HepG2 (cell line): ENCODE measurements around the gene PLCB4. TPM values are rescaled to one million over a fixed set of nuclear protein-coding genes. Genes with fewer than 3 reads are reported as not detected.

Experiments
- ARHGAP35 ChIP-seq: sonication (generic); formaldehyde crosslinking; IDR thresholded peaks from 2 replicates; pipeline ENCODE4 v1.9.0; 2022; ENCODE audit warnings: mild to moderate bottlenecking, inconsistent platforms, moderate library complexity, missing genetic modification reagents, borderline replicate concordance
- ATF1 ChIP-seq: IDR thresholded peaks from 2 replicates; pipeline ENCODE4 v1.6.1; 2016; ENCODE audit warnings: mild to moderate bottlenecking, control low read depth
- BRD4 ChIP-seq: sonication (generic); formaldehyde crosslinking; IDR thresholded peaks from 2 replicates; pipeline ENCODE4 v1.4.0; 2020; ENCODE audit warnings: missing genetic modification reagents
- CREM ChIP-seq, 2 experiments: sonication (generic) in 1 of 2; formaldehyde crosslinking in 1 of 2; IDR thresholded peaks; 2 replicates each; pipeline versions ENCODE4 v1.4.0 to v1.6.1; 2016 to 2020; ENCODE audit warnings: antibody characterized with exemption in 1 of 2, mild to moderate bottlenecking in 1 of 2, missing genetic modification reagents in 1 of 2
- E2F1 ChIP-seq: sonication (generic); formaldehyde crosslinking; IDR thresholded peaks from 2 replicates; pipeline ENCODE4 v1.5.0; 2020; ENCODE audit warnings: missing genetic modification reagents
- EHMT2 ChIP-seq: fragments of 200-600 bp; sonication (generic); IDR thresholded peaks from 2 replicates; pipeline ENCODE4 v1.7.0; 2017; ENCODE audit warnings: antibody characterized with exemption, low read depth, low read length, borderline replicate concordance
- IRX3 ChIP-seq: sonication (generic); formaldehyde crosslinking; IDR thresholded peaks from 2 replicates; pipeline ENCODE4 v1.8.1; 2023; ENCODE audit warnings: mild to moderate bottlenecking, low read depth, missing genetic modification reagents, borderline replicate concordance
- JUND ChIP-seq: sonication (generic); formaldehyde crosslinking; IDR thresholded peaks from 2 replicates; pipeline ENCODE4 v1.8.0; 2022; ENCODE audit warnings: mild to moderate bottlenecking, missing genetic modification reagents
- MED1 ChIP-seq: sonication (generic); formaldehyde crosslinking; IDR thresholded peaks from 2 replicates; pipeline ENCODE4 v1.4.0; 2020; ENCODE audit warnings: missing genetic modification reagents
- MIER2 ChIP-seq: IDR thresholded peaks from 2 replicates; pipeline ENCODE4 v1.6.1; 2016; ENCODE audit warnings: missing biosample characterization, missing genetic modification reagents
- MXI1 ChIP-seq: IDR thresholded peaks from 3 replicates; pipeline ENCODE4 v1.6.1; 2012; ENCODE audit warnings: low read depth, low read length, inconsistent platforms, borderline replicate concordance
- MYC ChIP-seq: sonication (generic); formaldehyde crosslinking; IDR thresholded peaks from 2 replicates; pipeline ENCODE4 v1.9.0; 2021; ENCODE audit warnings: missing genetic modification reagents, borderline replicate concordance
- PCBP2 ChIP-seq: fragments of 200-400 bp; formaldehyde crosslinking; optimal IDR thresholded peaks from 2 replicates; pipeline ENCODE3; 2018; ENCODE audit warnings: low read length, low read depth; ENCODE audit not compliant: poor library complexity, severe bottlenecking
- POLR2AphosphoS5 ChIP-seq: IDR thresholded peaks from 2 replicates; pipeline ENCODE4 v1.6.1; 2012; ENCODE audit warnings: low read depth, low read length
- RFX5 ChIP-seq: IDR thresholded peaks from 2 replicates; pipeline ENCODE4 v1.6.1; 2011; ENCODE audit warnings: low read depth, low read length, improper control_type of control experiment
- ZNF383 ChIP-seq: sonication (generic); formaldehyde crosslinking; IDR thresholded peaks from 2 replicates; pipeline ENCODE4 v1.4.0; 2020; ENCODE audit warnings: missing genetic modification reagents, mild to moderate bottlenecking, borderline replicate concordance
- ZNF451 ChIP-seq: sonication (generic); formaldehyde crosslinking; IDR thresholded peaks from 2 replicates; pipeline ENCODE4 v1.5.0; 2020; ENCODE audit warnings: mild to moderate bottlenecking, missing genetic modification reagents
- ZNF576 ChIP-seq: sonication (generic); formaldehyde crosslinking; IDR thresholded peaks from 2 replicates; pipeline ENCODE4 v1.4.0; 2020; ENCODE audit warnings: mild to moderate bottlenecking, missing genetic modification reagents
- ZSCAN31 ChIP-seq: sonication (generic); formaldehyde crosslinking; IDR thresholded peaks from 2 replicates; pipeline ENCODE4 v1.5.0; 2020; ENCODE audit warnings: low read depth, mild to moderate bottlenecking, missing genetic modification reagents
- polyA plus RNA-seq, 8 experiments: library from polyadenylated mRNA; depleted of rRNA in 3 of 8; stranded (reverse) in 7 of 8; unstranded in 1 of 8; fragments of >200 nt; fragmentation: Illumina TruSeq in 4 of 8; extraction: Trizol in 4 of 8; gene quantifications; 2 replicates each; pipeline versions ENCODE4 v1.2.1 to v1.2.3, GENCODE V29; 2011 to 2016; ENCODE audit warnings: low read depth in 4 of 8, missing spikeins in 1 of 8, mixed read lengths in 1 of 8; ENCODE audit not compliant: insufficient read depth in 1 of 8
- total RNA-seq, 5 experiments: library from RNA; depleted of rRNA; stranded (reverse); fragments of >200 nt; fragmentation: Illumina TruSeq; extraction: Trizol; gene quantifications; 2 replicates each; pipeline ENCODE4 v1.2.3, GENCODE V29; 2016; ENCODE audit warnings: low read depth in 1 of 5
- TF ChIP-seq, protein P1 (sequence below): sonication (generic); formaldehyde crosslinking; IDR thresholded peaks from 2 replicates; pipeline ENCODE4 v1.4.0; 2020; ENCODE audit warnings: missing genetic modification reagents
- TF ChIP-seq, protein P2 (sequence below): sonication (generic); formaldehyde crosslinking; IDR thresholded peaks from 2 replicates; pipeline ENCODE4 v1.4.0; 2020; ENCODE audit warnings: mild to moderate bottlenecking, missing genetic modification reagents
- TF ChIP-seq, protein P3 (sequence below): sonication (generic); formaldehyde crosslinking; IDR thresholded peaks from 2 replicates; pipeline ENCODE4 v1.4.0; 2020; ENCODE audit warnings: missing genetic modification reagents
- TF ChIP-seq, protein P4 (sequence below): sonication (generic); formaldehyde crosslinking; IDR thresholded peaks from 2 replicates; pipeline ENCODE4 v1.8.0; 2022; ENCODE audit warnings: missing genetic modification reagents, mild to moderate bottlenecking, moderate library complexity, borderline replicate concordance

The PLCB4 gene
- total and polyA plus RNA-seq, 2 of the 13 experiments (the other 11 are each of a cell fraction or from before 2014, with no cell fraction given) = 0.01 TPM; not detected in 1

- TF ChIP-seq, protein P1, sequence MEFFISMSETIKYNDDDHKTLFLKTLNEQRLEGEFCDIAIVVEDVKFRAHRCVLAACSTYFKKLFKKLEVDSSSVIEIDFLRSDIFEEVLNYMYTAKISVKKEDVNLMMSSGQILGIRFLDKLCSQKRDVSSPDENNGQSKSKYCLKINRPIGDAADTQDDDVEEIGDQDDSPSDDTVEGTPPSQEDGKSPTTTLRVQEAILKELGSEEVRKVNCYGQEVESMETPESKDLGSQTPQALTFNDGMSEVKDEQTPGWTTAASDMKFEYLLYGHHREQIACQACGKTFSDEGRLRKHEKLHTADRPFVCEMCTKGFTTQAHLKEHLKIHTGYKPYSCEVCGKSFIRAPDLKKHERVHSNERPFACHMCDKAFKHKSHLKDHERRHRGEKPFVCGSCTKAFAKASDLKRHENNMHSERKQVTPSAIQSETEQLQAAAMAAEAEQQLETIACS = no peak
- TF ChIP-seq IRX3 (CRISPR knock-in tag) (no peak), ARHGAP35 (CRISPR knock-in tag) (no peak), ZNF383 (no peak), PCBP2 (no peak), EHMT2 (no peak), ZNF576 (CRISPR knock-in tag) (no peak), E2F1 (CRISPR knock-in tag) (no peak), BRD4 (no peak), ZSCAN31 (no peak), JUND (no peak), POLR2AphosphoS5 (no peak), CREM (IDR thresholded peaks at IDR 0.05) (0 out of 2 replicates have a peak, but pooled peaks have one; percentile 16), CREM (CRISPR knock-in tag; IDR thresholded peaks at IDR 0.05) (no peak), MXI1 (no peak), ZNF451 (CRISPR knock-in tag) (no peak), RFX5 (no peak), MED1 (CRISPR knock-in tag) (peak; percentile 41; the same call in 1 of the 2 replicates), ATF1 (no peak; the same call in 1 of the 2 replicates), MYC (CRISPR knock-in tag) (no peak), MIER2 (CRISPR knock-in tag) (no peak)
- TF ChIP-seq, protein P2, sequence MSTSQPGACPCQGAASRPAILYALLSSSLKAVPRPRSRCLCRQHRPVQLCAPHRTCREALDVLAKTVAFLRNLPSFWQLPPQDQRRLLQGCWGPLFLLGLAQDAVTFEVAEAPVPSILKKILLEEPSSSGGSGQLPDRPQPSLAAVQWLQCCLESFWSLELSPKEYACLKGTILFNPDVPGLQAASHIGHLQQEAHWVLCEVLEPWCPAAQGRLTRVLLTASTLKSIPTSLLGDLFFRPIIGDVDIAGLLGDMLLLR (CRISPR knock-in tag) = no peak
- TF ChIP-seq, protein P3, sequence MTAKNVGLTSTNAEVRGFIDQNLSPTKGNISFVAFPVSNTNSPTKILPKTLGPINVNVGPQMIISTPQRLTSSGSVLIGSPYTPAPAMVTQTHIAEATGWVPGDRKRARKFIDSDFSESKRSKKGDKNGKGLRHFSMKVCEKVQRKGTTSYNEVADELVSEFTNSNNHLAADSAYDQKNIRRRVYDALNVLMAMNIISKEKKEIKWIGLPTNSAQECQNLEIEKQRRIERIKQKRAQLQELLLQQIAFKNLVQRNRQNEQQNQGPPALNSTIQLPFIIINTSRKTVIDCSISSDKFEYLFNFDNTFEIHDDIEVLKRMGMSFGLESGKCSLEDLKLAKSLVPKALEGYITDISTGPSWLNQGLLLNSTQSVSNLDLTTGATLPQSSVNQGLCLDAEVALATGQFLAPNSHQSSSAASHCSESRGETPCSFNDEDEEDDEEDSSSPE = no peak
- TF ChIP-seq, protein P4, sequence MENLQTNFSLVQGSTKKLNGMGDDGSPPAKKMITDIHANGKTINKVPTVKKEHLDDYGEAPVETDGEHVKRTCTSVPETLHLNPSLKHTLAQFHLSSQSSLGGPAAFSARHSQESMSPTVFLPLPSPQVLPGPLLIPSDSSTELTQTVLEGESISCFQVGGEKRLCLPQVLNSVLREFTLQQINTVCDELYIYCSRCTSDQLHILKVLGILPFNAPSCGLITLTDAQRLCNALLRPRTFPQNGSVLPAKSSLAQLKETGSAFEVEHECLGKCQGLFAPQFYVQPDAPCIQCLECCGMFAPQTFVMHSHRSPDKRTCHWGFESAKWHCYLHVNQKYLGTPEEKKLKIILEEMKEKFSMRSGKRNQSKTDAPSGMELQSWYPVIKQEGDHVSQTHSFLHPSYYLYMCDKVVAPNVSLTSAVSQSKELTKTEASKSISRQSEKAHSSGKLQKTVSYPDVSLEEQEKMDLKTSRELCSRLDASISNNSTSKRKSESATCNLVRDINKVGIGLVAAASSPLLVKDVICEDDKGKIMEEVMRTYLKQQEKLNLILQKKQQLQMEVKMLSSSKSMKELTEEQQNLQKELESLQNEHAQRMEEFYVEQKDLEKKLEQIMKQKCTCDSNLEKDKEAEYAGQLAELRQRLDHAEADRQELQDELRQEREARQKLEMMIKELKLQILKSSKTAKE (CRISPR knock-in tag) = peak; percentile 79
Observed at GRCh38 chr20:9285617-9286016, 216.7 kb downstream of the PLCB4 start (continued).
